ENCODE data around the gene NCAPG2. TPM values are rescaled to one million over a fixed set of nuclear protein-coding genes. Genes with fewer than 3 reads are reported as not detected.

The NCAPG2 gene
- total RNA-seq, 1 donor from 2014 or later, result 8.2 TPM

DNA sequence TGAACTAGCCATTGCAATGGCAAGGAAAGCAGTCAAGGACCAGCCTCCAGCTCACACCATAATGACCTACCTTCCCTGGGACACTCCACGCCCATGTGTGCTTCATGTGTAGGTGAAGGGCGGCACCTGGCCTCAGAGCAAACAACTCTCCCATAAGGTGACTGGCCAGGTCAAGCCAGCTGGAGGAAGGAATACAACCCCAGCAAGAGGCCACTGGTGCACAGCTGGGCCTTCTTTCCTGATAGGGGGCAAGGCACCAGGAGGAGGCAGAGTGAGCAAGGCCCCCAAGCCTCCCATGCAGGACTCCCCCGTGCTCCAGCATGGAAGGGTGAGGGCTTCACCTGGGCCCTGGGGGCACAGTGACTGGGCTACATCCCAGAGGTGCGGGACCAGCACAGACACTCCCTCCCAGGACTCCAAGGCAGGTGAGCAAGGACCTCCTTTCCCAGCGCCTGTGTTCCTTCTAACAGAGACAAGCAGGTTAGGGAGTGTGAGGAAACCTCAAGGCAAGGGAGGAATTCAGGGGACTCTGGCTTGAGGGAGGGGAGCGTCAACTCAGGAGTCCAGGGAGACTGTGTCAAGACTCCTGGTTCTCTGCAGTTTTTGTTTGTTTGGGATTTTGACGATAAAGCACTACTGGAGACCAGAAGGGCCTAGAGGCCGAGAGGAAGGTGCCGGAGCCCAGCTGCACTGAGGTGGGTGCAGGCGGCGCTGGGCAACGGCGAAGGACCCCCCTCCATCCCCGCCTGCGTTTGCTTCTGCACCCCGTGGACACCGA lies 118.7 kb downstream of the NCAPG2 start:
- Mint-ChIP-seq H3K27ac (no peak overlapping the region), H3K36me3 (ENCODE audit: low read depth) (no peaks in the 10 kb centered on the region), H3K9me3 (peaks cover under 1% of the 10 kb centered on the region), H3K27me3 (peaks cover 54% of the 10 kb centered on the region), H3K4me1 (peaks cover 21% of the 10 kb centered on the region), H3K4me3 (peak overlapping the region; percentile 52)
- intact Hi-C loops (cut with micrococcal nuclease), result no loop called here
- DNase-seq (no peak), ATAC-seq (ENCODE audit: low read depth) (no peak)
- TF ChIP-seq, protein P1, sequence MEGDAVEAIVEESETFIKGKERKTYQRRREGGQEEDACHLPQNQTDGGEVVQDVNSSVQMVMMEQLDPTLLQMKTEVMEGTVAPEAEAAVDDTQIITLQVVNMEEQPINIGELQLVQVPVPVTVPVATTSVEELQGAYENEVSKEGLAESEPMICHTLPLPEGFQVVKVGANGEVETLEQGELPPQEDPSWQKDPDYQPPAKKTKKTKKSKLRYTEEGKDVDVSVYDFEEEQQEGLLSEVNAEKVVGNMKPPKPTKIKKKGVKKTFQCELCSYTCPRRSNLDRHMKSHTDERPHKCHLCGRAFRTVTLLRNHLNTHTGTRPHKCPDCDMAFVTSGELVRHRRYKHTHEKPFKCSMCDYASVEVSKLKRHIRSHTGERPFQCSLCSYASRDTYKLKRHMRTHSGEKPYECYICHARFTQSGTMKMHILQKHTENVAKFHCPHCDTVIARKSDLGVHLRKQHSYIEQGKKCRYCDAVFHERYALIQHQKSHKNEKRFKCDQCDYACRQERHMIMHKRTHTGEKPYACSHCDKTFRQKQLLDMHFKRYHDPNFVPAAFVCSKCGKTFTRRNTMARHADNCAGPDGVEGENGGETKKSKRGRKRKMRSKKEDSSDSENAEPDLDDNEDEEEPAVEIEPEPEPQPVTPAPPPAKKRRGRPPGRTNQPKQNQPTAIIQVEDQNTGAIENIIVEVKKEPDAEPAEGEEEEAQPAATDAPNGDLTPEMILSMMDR (IDR thresholded peaks at IDR 0.05), result no peak
- CTCF ChIA-PET, result no interaction called here
- POLR2A ChIA-PET, result no interaction called here

DNA sequence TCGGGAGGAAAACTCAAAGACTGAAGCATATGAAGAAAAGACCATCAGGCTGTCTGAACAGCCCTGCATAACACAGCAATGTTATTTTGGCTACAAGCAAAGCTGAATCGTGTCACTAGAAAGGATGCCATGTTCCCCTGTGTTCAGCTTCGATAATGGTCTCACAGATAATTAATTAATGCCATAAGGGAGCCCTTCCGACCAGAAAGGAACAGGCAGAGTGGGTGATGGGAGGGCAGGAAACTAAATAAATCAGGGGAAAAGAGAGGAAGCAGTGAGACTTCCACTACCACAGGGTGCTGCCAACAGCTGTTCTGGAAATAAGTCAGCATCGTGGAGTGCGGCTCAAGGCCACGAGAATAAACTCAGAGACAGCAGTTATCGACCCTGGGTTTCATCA lies 120.2 kb downstream of the NCAPG2 start:
- CTCF ChIA-PET, result no interaction called here
- no peak overlapping the region for H3K4me3 Mint-ChIP-seq

DNA sequence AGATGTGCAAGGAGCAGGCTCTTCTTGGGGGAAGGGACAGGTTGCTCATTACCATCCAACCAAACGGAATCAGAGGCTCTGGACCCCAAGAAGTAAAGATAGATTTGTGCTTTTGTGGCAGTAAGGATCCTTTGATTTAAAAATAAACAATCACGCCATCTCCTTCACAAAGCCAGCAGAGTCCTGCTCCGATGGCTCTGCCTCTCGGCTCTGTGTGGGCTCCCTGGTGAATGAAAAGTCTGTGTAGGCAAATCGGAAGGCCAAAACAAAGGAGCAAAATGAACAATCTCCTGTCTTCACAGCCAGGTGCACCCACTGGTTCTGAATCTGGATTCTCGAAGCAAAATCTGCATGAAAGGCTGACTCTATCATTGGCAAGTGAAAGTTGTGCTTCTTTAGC lies 120.8 kb downstream of the NCAPG2 start:
- H3K27me3 Mint-ChIP-seq, result peaks cover 45% of the 10 kb centered on the region
- ATAC-seq (ENCODE audit: low read depth) (no peak), DNase-seq (no peak)
- CTCF ChIA-PET, result no interaction called here
- H3K4me1 Mint-ChIP-seq, result peaks cover 19% of the 10 kb centered on the region
- no peak overlapping the region for H3K27ac Mint-ChIP-seq
- intact Hi-C loops (cut with micrococcal nuclease), result no loop called here
- H3K4me3 Mint-ChIP-seq, result no peak overlapping the region
- peaks cover 15% of the 10 kb centered on the region for H3K9me3 Mint-ChIP-seq
- TF ChIP-seq, protein P1 (IDR thresholded peaks at IDR 0.05), result no peak
- POLR2A ChIA-PET, result no interaction called here
- H3K36me3 Mint-ChIP-seq (ENCODE audit: low read depth), result peaks cover 2% of the 10 kb centered on the region

More for the DNA sequence above, 120.2 kb downstream of the NCAPG2 start:
- H3K27me3 Mint-ChIP-seq, result peaks cover 48% of the 10 kb centered on the region
- H3K36me3 Mint-ChIP-seq (ENCODE audit: low read depth), result no peaks in the 10 kb centered on the region
- intact Hi-C loops (cut with micrococcal nuclease), result no loop called here
- ATAC-seq (ENCODE audit: low read depth) (no peak), DNase-seq (no peak)
- TF ChIP-seq, protein P1 (IDR thresholded peaks at IDR 0.05), result no peak
- no peak overlapping the region for H3K27ac Mint-ChIP-seq
- peaks cover 13% of the 10 kb centered on the region for H3K9me3 Mint-ChIP-seq
- POLR2A ChIA-PET, result no interaction called here
- peaks cover 21% of the 10 kb centered on the region for H3K4me1 Mint-ChIP-seq

DNA sequence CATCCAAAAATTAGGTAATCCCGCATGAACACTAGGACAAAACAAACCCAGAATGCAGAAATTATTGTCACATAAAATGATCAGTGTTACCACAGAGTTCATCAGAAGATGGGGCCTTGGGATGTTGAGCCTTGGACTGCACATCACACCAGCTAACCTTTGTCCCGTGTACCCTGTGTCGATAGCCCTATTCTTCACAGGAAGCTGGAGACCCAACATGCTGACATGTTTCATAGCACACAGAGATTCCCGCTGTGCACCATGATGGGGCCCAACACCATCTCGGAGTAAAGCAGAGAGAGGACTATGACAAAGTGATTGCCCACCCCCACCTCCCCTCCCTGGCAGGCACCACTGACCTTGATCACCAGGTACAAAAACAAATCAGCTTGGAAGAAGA lies 121.5 kb downstream of the NCAPG2 start:
- POLR2A ChIA-PET, result no interaction called here
- Mint-ChIP-seq H3K4me1 (peaks cover 19% of the 10 kb centered on the region), H3K9me3 (peaks cover 18% of the 10 kb centered on the region), H3K27me3 (peaks cover 43% of the 10 kb centered on the region), H3K4me3 (no peak overlapping the region), H3K27ac (no peak overlapping the region), H3K36me3 (ENCODE audit: low read depth) (peaks cover 2% of the 10 kb centered on the region)
- ATAC-seq (ENCODE audit: low read depth) (no peak), DNase-seq (no peak)
- CTCF ChIA-PET, result no interaction called here
- TF ChIP-seq, protein P1 (IDR thresholded peaks at IDR 0.05), result no peak
- intact Hi-C loops (cut with micrococcal nuclease), result no loop called here

DNA sequence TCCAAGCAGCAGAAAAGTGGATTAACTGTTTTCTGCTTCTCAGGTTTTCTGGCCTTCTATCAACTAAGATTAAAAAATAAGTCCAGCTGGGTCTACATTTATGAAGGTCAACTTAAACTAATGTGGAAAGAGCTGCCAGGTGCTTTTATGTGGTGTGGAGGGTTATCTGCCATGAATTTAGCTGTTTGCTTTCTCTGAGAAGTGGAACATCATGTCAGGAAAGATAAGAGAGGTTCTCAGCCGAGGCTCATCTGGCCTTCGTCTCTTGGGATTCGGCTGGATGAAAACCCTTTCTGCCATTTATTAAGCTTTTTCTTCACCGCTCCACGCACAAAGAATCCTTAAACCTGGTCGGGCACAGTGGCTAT lies 122.5 kb downstream of the NCAPG2 start:
- DNase-seq, result no peak
- POLR2A ChIA-PET, result no interaction called here
- TF ChIP-seq, protein P1 (IDR thresholded peaks at IDR 0.05), result no peak
- CTCF ChIA-PET, result no interaction called here
- Mint-ChIP-seq H3K27ac (no peak overlapping the region), H3K36me3 (ENCODE audit: low read depth) (peaks cover 2% of the 10 kb centered on the region), H3K4me3 (no peak overlapping the region), H3K4me1 (peaks cover 19% of the 10 kb centered on the region), H3K27me3 (peaks cover 43% of the 10 kb centered on the region), H3K9me3 (peaks cover 18% of the 10 kb centered on the region)
- intact Hi-C loops (cut with micrococcal nuclease), result no loop called here
- ATAC-seq (ENCODE audit: low read depth), result no peak
